Lower leg skin (tissue), 4 donors: ENCODE results near the gene MYL6B. TPM values are rescaled to one million over a fixed set of nuclear protein-coding genes. Genes with fewer than 3 reads are reported as not detected.

Source experiments
- DNase-seq, 2 donors: peaks; one replicate each; pipeline ENCODE4 v3.0.0-alpha.2; 2019; ENCODE audit warnings: low spot score in 2 of 2
- H3K4me3 ChIP-seq: fragments of 200-600 bp; sonication (generic); 2 replicates; pipeline ENCODE4 v1.5.1; 2017; ENCODE audit warnings: mild to moderate bottlenecking, low read depth; ENCODE audit not compliant: poor library complexity, severe bottlenecking
- CTCF ChIP-seq, 3 donors: fragments of 450-650 bp; IDR thresholded peaks; one replicate each; pipeline ENCODE4 v1.5.1; 2016; ENCODE audit warnings: antibody characterized with exemption in 3 of 3, mild to moderate bottlenecking in 3 of 3, moderate library complexity in 2 of 3
- POLR2A ChIP-seq, 2 donors: fragments of 450-650 bp; IDR thresholded peaks; one replicate each; pipeline ENCODE4 v1.6.1; 2016 to 2017; ENCODE audit warnings: antibody characterized with exemption in 2 of 2, mild to moderate bottlenecking in 1 of 2, moderate library complexity in 1 of 2
- WGBS, 2 donors: methylation state at CpG; one replicate each; pipeline ENCODE4 v1.1.5; 2018; 5-methylcytosine and 5-hydroxymethylcytosine counted together
- intact Hi-C: fragments of 100-400 bp; cut with DNase I; formaldehyde crosslinking; loops from one replicate; pipeline ENCODE4 v1.15.0; 2023; ENCODE audit warnings: low total_unique reads
- total RNA-seq, 4 donors: library from RNA; depleted of rRNA; stranded (reverse); fragments of >200 nt; gene quantifications; one replicate each; pipeline ENCODE4 v1.1.0, GENCODE V29; 2016

Gene MYL6B
- total RNA-seq, 4 donors from 2014 or later = 9.0 to 40.1 (median 22.5) TPM

GRCh38 chr12:56104815-56105608 is 47.4 kb upstream of the MYL6B start:
- no peak for DNase-seq
- TF ChIP-seq CTCF (IDR thresholded peaks at IDR 0.05) = peak in 1 of 3 donors; percentile 2
- no peak for TF ChIP-seq POLR2A (IDR thresholded peaks at IDR 0.05)

GRCh38 chr12:56105609-56105902 is 46.8 kb upstream of the MYL6B start:
- H3K4me3 ChIP-seq = peak overlapping the region; percentile 83
- TF ChIP-seq POLR2A (IDR thresholded peaks at IDR 0.05) (no peak), CTCF (IDR thresholded peaks at IDR 0.05) (no peak)
- 16 to 23% methylated on average over 2 of the region's 2 CpGs for WGBS, 2 donors
- intact Hi-C loops = no loop called here
- DNase-seq = no peak

More at GRCh38 chr12:56104815-56105608, 47.4 kb upstream of the MYL6B start:
- WGBS, 2 donors = 1% methylated on average over 40 of the region's 40 CpGs
- peak overlapping the region; percentile 83 for H3K4me3 ChIP-seq
- intact Hi-C loops = no loop called here

GRCh38 chr12:56107242-56107641 is 45.1 kb upstream of the MYL6B start:
- intact Hi-C loops = no loop called here
- TF ChIP-seq CTCF (IDR thresholded peaks at IDR 0.05) (no peak), POLR2A (IDR thresholded peaks at IDR 0.05) (no peak)
- DNase-seq = no peak
- WGBS, 2 donors = 90 to 92% methylated on average over 3 of the region's 3 CpGs
- no peak overlapping the region for H3K4me3 ChIP-seq

GRCh38 chr12:56110571-56110970 is 41.8 kb upstream of the MYL6B start:
- 60% methylated on average over 5 of the region's 5 CpGs for WGBS, 2 donors
- no peak for TF ChIP-seq POLR2A (IDR thresholded peaks at IDR 0.05)
- TF ChIP-seq CTCF (IDR thresholded peaks at IDR 0.05) = no peak
- no peak for DNase-seq
- intact Hi-C loops = no loop called here
- H3K4me3 ChIP-seq = no peak overlapping the region

GRCh38 chr12:56114084-56114483 is 38.3 kb upstream of the MYL6B start:
- no peak for DNase-seq
- WGBS, 2 donors = 89% methylated on average over 1 of the region's 1 CpG
- intact Hi-C loops = no loop called here
- no peak overlapping the region for H3K4me3 ChIP-seq
- TF ChIP-seq POLR2A (IDR thresholded peaks at IDR 0.05) (no peak), CTCF (IDR thresholded peaks at IDR 0.05) (no peak)

- TF ChIP-seq CTCF (IDR thresholded peaks at IDR 0.05) = no peak
- no peak for TF ChIP-seq POLR2A (IDR thresholded peaks at IDR 0.05)
- no peak for DNase-seq
- intact Hi-C loops = no loop called here
- 35 to 37% methylated on average over 10 of the region's 10 CpGs for WGBS, 2 donors
- H3K4me3 ChIP-seq = no peak overlapping the region
Measured at GRCh38 chr12:56115329-56115728, 37.1 kb upstream of the MYL6B start.
